ENCODE measurements around the gene LRPAP1.

LRPAP1 gene

DNA sequence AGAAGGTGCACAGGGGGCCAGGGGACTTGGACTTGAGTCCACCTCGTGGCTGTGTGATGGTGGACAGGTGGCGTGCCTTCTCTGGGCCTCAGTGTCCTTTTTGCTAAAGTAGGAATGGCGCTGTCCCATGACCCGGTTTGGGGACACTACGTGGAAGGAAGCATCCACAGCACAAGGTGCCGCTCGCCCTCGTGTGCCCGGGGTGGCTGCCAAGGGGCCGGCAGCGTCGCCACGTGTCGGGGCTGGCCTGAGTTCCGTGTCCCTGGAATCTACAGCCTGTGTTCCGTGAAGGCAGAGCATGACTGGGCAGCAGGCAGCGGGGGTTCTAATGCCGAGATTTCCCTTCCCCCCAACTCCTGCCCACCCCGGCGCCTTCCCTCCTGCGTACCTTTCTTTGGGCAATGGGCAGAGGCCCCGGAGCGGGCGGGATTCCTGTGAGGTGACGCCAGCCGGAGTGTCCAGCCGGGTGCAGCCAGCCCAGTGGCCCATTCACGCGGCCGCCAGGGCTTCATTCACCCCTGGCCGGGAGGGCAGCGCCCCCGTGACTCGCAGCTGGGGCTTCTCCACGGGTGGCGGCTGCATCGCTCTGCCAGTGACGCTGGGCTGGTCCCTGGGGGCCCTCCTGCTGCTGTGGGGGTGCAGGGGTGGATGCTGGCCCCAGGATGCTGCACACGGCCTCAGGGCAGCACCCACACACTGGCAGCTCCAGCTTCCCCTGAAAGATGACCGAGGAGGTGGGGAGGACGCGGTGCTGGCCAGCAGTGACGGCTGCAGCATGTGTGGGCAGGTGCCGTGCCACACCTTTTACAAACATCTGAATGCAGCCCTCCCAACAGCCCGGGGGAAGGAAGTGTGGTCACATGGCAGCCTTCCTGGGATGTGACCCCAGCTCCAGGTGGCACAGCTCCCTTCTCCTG lies 47.9 kb downstream of the LRPAP1 start:
- no peak for DNase-seq

DNA sequence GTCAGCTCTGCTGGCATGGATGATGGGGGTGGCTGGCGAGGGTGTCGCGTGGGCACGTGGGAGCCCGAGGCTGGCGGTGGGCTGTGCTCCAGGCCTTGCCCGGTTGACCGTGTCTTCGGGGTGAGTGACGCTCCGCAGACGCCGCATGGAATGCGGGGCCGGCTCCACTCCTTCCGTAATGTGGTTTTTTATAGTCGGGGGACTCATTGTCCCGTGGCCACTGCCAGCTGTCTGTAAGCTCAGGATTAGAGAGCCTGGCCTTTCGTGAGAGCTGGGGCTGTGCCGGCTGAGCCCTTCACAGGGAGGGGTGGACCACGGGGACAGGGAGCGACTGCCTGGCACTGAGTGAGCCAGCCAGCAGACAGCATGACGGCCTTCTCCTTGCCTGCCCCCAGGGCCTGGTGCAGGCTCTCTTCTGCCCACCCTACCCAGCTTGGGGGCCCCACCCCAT lies 48.7 kb downstream of the LRPAP1 start:
- peak; percentile 33 for DNase-seq

DNA sequence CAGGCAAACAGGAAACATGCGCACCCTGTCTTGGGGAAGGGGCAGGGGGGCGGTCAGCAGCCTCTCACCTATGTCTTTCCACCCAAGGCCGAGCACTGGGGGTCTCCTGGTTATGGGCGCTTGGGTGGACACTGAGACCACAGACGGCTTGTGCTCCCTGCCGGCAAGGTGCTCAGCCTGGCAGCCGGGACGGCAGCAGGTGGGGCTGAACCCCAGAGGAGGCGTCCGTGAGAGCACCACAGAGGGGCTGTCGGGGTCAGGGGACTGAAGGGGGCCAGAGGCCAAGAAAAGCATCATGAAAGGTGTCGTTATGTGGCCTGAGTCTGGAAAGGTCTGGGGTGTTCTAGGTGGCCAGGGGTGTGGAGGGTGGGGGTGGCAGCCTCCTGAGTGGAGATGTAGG lies 49.5 kb downstream of the LRPAP1 start:
- DNase-seq: no peak

DNA sequence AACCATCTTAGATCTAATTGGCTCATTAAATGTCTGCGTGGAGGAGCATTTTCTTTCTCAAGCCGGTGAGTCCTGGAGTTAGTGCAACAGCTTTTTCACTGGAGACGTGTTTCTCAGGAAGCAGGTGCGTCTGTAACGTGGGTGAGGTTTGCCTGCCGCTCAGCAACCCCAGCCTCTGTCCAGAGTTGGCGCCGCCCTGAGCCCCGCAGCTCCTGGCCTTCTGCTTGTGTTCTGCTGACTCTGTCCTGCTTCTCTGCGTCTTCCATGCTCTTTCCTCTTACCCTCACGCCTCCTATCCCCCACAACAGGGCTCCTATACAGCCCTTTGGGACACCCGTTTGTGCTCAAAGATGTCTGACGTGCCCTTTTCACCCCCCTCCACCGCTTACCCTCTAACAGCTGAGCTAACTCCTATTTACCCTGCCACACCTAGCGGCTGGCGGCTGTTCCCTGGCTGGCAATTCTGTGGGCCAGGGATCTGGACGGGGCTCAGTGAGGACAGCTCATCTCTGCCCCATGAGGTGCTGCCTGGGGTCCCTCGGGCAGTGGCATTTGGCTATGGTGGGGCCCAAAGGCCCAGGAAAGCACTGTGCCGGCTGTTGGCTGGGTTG lies 50.3 kb downstream of the LRPAP1 start:
- DNase-seq: no peak

DNA sequence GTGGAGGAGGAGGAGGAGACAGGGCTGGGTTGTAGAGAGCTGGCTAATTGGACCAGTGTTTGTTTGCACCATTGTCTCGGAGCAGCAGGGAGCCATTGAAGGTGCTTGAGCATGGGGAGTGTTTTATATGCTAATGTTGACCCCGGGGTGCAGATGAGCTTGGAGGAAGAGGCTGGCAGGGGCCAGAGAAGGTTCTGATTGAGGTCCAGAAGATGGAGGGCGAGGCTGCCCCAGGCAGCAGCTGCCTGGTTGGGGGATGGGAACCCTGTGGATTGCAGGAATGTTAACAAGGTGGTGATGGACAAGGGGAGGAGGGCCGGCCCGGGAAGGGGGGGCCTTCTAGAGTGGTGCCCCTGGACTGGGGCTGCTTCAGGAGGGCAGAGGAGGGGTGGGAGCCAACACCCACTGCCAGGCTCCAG lies 51.1 kb downstream of the LRPAP1 start:
- no peak for DNase-seq

DNA sequence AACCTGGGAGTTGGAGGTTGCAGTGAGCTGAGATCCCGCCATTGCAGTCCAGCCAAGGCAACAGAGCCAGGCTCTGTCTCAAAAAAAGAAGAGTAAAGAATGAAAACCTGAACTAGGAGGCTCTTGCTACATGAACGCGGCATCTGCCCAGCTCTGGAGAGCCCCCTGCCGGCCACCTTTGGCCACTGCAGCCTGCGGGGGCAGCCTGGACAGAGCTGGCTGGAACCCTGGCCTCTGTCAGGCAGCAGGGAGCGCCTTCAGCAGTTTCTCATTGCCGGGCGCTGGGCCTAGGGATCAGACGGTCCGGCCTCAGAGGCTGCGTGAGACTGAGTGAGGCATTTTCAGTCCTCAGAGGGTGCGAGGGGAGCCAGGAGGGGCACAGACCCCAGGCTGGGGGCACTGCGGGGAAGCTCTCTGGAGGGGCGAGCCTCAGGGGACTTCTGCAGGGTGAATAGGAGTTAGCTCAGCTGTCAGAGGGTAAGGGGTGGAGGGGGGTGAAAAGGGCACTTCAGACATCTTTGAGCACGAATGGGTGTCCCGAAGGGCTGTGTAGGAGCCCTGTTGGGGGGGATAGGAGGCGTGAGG lies 51.6 kb downstream of the LRPAP1 start:
- peak; percentile 56 for DNase-seq

DNA sequence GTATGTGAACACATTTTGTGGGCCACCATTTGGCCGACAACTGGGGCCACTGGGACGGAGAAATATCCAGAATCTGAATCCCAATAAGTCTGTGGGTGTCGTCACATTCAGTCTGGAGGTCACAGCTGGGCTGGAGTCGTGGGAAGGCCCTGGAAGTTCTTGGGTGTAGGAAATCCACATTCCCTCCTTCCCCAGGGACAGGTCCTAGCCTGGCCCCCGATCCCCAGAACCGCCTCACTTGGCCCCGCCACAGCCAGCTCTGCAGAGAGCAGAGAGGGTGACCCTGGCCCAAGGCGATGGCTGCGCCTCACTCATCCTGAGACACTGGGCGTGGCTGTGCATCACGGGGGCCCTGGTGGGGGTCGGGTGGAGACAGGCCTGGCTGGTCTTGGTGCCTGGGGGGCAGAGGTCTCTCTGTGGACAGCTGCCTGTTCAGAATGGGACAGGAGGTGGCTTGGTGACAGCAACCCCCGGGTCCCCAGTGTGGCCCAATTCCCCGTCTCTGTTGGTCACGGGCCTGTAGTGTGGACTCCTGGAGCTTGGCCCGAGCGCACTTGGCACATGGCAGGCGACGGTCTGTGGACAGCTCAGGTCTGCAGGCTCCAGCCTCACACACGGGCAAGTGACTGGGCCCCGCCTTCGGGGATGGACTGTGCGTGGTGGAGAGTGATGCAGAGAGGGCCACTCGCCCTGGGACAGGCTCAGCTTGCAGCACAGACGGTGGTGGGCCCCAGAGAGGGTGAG lies 52.7 kb downstream of the LRPAP1 start:
- no peak for DNase-seq

DNA sequence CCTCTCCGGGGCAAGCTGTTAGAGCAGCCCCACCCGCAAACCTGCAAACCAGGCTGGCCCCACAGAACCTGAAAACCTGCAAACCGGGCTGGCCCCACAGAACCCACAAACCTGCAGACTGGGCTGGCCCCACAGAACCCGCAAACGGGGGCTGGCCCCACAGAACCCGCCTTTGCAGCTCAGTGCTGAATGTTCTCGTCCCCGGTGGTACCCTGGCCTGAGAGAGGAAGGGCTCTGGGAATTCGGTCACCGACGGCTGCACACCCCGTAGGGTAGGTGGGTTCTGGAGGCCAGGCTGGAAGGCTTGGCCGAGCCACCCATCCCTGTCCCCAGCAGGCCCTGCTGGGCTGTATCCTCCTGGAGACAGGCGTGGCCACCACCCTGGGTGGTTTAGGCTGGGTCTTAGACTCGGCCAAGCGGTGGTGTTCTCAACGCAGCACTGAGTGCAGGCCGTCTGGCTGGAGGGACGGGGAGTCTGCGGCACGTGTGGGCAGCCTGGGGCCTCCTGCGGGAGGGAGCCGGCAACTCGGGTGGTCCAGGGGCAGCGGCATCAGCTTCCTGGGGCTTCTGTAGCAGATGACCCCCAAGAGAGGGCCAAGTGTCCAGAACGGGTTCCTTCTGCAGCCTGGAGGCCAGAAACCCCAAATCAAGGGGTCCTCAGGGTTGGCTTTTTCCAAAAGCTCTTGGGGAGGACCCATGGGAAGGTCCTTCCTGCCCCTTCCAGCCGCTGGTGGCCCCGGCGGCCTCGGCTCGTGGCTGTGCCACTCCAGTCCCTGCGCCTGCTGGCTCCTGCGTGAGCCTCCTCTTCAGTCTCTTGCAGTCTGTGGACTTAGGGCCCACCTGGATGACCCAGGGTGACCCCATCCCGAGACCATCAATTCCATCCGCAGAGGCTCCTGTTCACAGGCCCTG lies 53.5 kb downstream of the LRPAP1 start:
- no peak for DNase-seq

DNA sequence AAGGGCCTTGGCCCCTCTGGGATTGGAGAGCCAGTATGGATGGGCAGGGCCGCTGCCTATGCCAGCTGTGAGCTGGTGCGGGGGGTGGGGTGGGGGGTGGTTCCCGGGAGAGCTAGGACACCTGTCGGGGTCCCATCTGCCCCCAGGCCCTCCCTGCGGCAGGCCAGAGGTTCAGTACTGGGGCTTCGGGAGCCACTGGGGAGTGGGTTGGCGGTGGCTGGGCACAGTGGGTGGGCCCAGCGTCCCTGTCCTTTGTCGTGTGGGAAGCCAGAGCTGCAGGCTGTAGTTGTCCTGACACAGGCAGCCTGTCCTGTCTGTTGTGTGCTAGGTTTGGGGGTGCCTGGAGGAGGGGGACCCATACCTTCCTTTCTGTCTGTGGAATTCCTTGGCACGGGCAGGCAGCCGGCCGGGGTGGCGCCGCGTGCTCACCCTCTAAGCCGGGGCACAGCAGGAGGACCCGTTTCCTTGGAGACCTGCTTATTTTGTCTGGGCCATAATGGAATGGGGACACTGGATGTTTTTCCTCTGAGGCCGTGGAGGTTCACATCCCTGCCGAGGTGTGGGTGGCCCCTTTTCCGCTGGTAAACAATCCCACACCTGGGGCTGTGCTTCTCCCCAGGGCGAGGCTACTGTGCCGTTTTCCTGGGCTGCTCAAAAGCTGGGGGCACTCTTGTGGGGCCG lies 54.3 kb downstream of the LRPAP1 start:
- DNase-seq: no peak

DNA sequence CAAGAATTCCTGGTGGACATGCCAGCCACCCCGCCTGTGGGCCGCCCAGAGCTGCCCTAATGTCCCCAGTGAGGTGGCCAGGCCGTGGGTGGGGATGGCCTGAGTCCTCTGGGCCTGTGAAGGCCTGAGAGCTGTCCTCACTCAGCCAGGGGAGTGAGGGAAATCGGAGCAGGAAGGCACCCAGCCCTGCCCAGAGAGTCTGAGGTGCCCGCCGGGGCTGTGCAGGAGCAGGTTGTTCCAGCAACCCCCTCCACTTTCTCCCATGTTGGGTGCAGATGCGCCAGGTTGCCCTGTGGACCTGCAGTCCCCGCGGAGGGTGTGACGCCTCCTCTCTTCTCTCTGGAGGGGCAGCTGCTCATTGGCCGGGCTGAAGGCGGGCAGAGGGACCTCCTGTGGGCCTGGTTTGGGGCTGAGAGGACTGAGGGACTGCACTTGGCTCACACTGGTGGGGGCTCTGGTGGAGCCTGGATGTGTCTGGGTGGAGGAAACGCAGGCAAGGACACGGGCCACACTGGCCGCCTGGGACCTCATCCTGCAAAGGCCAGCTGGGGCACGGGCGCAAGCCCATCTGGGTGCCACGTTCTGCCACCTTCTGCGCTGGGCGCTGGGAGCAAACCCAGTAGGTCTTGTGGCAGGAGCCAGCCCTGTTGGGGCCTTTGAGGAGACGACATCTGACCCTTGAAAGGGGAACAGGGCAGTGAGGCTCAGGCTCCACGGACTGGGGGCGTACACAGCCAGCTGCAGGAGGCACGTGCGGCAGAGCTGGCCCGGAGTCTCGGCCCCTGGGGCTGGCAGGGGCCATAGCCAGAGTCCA lies 55.1 kb downstream of the LRPAP1 start:
- no peak for DNase-seq

DNA sequence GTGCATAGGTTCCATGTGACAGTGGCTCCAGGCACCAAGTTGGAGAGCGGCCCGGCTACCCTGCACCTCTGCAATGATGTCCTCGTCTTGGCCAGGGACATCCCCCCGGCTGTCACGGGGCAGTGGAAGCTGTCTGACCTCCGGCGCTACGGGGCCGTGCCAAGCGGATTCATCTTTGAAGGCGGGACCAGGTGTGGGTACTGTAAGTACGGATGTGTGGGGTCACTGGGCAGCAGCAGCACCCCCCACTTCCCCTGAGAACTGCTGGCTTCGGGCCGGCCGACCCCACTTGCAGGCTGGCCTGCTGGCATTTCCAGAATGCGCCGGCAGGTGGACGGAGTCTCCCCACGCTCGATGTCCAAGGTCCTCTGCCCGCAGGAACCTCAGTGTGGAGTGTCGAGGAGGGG lies 55.9 kb downstream of the LRPAP1 start:
- no peak for DNase-seq

DNA sequence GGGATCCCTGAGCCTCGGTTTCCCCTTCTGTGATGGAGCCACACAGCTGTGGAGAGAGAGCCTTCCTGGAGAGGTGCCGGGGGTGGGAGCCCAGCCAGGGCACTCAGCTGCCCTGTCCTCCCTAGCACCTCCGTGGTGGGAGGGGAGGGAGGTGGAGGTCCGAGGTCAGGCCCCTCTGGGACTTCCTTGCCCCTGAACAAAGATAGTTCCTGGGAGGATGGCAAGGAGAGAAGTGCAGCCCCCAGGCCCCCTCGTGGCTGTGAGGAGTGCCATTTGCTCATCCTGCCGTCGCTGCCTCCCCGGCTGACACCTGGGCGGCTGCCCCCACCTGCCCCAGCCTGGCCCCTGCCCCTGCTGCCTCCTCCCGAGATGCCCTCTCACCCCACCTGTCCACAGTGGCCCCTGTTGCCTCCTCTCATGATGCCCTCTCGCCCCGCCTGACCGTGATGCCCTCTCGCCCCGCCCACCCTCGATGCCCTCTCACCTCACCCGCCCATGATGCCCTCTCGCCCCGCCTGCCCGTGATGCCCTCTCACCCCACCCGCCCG lies 56.4 kb downstream of the LRPAP1 start:
- DNase-seq: no peak

DNA sequence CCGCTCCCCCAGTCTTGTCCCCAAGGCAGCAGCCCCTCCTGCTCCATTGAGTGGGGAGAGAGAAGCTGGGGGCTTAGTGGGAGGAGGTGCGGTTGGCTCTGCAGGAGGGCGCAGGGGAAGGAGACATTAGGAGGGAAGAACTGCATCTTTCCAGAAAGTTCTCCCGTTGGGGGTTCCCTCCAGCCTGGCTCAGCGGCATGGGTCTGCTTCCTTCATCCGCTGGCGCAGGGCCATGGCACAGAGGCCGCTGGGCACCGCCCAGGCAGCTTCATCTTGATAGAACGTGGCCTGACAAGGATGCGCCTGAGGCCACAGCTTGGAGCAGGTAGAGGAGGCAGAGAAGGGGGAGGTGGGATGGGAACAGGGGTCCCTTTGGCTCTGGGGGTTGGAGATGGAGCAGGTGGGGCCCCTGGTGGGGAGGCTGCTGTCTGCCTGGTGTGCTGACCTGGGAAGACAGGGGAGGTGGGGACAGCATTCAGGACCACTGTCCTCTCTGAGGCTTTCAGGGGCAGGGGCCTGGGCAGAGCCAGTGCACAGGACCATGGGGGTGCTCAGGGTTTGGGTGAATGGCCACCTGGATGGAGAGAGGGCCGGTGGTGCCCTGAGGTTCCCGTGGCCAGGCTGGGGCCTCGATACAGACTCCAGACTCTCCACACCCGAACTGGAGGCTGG lies 57.0 kb downstream of the LRPAP1 start:
- DNase-seq: no peak

DNA sequence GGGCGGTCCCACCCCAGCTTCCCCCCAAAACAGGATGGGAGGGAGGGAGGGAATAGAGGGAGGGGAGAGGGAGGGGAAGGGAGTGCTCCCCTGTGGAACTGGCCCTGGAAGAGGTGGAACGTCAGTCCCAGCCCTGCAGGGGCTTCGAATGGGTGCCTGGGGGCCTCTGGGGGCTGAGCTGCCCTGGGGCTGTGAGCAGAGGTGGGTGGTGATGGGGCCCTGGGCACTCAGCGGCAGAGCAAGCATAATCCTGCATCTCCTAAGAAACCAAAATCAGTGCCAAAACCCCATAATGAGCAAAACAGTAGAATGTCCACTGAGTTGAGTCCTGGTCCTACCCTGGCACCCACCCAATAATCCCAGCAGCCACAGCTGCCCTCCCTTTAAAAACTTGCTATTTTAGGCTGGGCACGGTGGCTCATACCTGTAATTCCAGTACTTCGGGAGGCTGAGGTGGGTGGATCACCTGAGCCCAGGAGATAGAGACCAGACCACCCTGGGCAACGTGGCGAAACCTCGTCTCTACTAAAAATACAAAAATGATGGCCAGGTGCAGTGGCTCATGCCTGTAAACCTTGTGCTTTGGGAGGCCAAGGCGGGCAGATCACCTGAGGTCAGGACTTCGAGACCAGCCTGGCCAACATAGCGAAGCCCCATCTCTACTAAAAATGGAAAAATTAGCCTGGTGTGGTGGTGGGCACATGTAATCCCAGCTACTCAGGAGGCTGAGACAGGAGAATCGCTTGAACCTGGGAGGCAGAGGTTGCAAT lies 58.0 kb downstream of the LRPAP1 start:
- no peak for DNase-seq

DNA sequence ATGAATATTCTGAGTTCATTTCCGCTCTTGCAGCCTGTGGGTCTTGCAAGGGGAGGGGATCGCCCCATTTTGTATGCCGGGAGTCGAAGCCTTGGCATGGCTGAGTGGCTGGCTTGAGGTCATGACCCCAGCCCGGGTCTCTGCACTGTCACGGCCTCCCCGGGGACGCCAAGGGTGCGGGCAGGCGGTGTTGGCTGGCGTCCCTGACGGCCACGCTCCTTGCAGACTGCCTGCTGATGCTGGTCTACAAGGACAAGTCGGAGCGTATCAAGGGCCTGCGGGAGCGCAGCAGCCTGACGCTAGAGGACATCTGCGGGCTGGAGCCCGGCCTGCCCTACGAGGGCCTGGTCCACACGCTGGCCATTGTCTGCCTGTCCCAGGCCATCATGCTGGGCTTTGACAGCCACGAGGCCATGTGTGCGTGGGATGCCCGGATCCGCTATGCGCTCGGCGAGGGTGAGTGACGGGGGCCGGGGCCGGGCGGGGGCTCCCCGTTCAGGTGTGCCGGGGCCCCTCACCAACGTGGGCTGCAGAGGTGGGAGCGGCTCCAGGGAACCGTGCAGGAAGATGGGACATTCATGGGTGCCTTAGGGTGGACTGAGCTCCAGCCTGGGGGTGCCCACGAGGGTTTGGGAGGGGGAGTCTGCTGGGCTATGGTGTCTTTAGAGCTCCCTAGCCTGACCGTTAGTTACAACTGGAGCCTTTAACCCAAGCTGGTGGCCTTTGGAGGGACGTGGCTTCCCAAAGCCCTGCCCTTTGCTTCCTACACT lies 58.9 kb downstream of the LRPAP1 start:
- DNase-seq: no peak

DNA sequence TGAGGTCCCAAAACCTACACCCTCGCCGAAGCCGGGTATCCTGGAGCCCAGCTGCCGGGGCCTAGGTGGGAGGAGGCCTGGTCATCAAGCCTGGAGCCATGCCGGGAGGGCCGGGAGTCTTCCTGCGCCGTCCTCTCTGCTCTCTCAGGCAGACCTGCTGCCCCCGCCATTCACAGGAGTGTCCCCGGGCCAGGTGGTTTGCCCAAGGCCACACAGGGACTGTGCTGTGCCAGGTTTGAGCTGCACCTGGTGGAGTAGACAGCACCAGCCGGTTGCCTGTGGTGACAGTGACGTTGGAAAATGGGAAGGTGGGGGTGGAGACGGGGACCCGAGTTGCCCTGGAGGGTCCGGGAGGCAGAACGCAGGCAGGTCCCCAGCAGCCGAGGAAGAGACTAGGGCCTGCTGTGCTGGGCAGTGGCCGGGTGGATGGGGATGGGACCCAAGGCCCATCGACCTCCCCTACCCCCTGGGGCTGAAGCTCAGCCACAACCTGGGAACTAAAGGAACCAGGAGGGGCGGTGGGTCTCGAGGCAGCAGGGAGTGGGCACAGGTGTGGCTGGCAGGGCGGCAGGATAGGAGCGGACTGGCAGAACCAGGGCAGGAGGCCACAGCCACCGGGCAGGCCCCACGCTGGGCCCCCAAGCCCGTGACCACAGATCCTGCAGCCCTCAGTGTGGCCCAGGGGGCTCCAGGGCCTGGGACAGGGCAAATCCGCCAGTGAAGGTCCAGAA lies 59.6 kb downstream of the LRPAP1 start:
- no peak for DNase-seq

DNA sequence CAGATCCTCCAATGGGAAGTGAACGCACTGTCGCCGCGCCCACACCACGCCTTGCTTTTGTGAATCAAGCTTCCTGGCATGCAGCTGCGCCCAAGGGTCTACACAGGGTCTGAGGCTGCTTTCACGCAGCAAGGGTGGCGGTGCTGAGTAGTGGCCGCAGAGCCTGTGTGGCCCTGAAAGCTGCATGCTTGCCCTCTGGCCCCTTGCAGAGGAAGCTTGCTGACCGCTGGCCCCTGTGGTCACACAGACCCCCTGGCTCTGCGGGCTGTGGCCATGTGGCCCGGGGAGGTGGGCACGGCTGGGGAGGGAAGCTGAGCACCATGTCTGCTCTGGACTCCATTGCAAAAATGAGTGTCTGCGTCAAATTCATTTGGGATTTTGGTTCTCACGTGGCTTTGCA lies 60.3 kb downstream of the LRPAP1 start:
- DNase-seq: no peak

All from fibroblast of skin of abdomen (primary cell).